Gastroesophageal sphincter (tissue), 3 donors: ENCODE results near the gene UBTF.

Source experiments
- CTCF ChIP-seq, 4 experiments: fragments of 200-600 bp in 2 of 4; fragments of 450-650 bp in 2 of 4; sonication (generic) in 1 of 4; IDR thresholded peaks; one replicate each; pipeline ENCODE4 v1.5.1; 2017 to 2019; ENCODE audit warnings: antibody characterized with exemption in 4 of 4, mild to moderate bottlenecking in 2 of 4, moderate library complexity in 2 of 4
- EP300 ChIP-seq: sonication (generic); formaldehyde crosslinking; IDR thresholded peaks from one replicate; pipeline ENCODE4 v1.6.1; 2017; ENCODE audit warnings: antibody characterized with exemption, mild to moderate bottlenecking
- POLR2A ChIP-seq, 2 donors: fragments of 450-650 bp; IDR thresholded peaks; one replicate each; pipeline ENCODE4 v1.6.1; 2017; ENCODE audit warnings: antibody characterized with exemption in 2 of 2, mild to moderate bottlenecking in 2 of 2, moderate library complexity in 1 of 2
- POLR2AphosphoS5 ChIP-seq: sonication (generic); formaldehyde crosslinking; IDR thresholded peaks from one replicate; pipeline ENCODE4 v1.6.1; 2017; ENCODE audit warnings: antibody characterized with exemption

- TF ChIP-seq EP300 (no peak), POLR2A (IDR thresholded peaks at IDR 0.05) (no peak), CTCF (IDR thresholded peaks at IDR 0.05) (no peak), POLR2AphosphoS5 (no peak)
Measured at GRCh38 chr17:44159519-44160210, 59.8 kb downstream of the UBTF start.
